Urothelium cell line (cell line): Measurements from ENCODE around the gene TTC39C.
"Not testable (repeated sequence)": the region's sequence is repeated elsewhere in the genome, so short reads cannot be mapped to it uniquely, and the experiment has no call there.

Experiments
- DNase-seq: peaks from one replicate; pipeline ENCODE4 v3.0.0; 2011; ENCODE audit warnings: low spot score, mixed read lengths
- FAIRE-seq: peaks from 2 replicates; lab custom pipeline; 2011; peaks lifted over from hg19 to GRCh38; lab: Jason Lieb, UNC

Gene TTC39C

GRCh38 chr18:24074757-24075156, 60.2 kb downstream of the TTC39C start:
- DNase-seq, FAIRE-seq: not testable (repeated sequence)

DNA sequence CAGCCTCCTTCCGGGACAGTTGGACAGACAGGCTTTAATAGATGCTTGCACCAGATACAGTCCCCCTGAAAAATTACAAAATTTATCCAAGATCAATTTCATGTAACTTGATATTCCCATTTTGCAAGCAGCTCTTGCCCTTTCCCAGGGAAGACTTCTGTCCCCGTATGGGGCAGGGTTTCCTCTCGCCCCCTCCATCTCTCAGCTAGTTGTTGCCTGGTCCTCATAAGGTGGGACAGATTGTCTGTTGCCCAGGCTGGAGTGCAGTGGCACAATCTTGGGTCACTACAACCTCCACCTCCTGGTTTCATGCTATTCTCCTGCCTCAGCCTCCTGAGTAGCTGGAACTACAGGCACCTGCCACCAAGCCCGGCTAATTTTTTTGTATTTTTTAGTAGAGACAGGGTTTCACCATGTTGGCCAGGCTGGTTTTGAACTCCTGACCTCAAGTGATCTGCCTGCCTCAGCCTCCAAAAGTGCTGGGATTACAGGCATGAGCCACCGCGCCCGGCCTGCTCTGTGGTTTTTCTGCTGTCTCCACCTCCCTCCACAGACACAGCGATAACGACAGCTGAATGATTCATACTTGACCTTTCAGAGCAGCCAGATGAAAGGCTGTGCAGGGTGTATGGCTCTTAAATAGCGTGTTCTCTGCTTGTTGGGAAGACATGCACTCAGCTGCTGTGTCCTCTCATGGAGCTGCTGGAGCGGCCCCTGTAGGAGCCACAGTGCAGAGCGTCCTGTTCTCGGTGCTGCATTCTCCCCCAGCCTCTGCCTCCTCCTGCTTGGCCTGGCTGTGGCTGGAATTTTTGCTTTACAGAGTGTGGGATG, 61.4 kb downstream of the TTC39C start:
- peak; percentile 75 for DNase-seq
- FAIRE-seq: no peak

DNA sequence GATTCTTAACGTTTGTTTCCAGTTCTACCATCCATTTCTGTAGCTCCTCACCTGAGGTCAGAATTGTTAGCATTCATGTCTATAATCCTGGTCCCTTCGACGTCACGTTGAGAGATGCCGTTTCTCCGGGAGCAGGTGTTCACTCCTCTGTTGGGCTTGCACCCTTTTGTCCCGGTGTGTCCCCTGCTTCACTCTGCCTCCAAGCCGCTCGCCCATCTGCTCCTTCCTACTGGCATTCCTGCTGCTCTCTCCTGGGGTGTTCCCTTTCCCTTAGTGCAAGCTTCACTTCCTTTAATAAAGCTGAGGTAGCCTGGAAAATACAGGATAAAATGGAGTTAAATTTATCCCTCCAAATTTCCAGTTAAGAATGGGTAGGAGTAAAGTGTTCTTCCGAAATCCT, 62.4 kb downstream of the TTC39C start:
- FAIRE-seq: no peak

GRCh38 chr18:24078391-24078790, 63.8 kb downstream of the TTC39C start:
- FAIRE-seq (no peak), DNase-seq (no peak)

More for the DNA sequence above, 62.4 kb downstream of the TTC39C start:
- DNase-seq: no peak

- no peak for FAIRE-seq
These were observed 66.3 kb downstream of the TTC39C start for GRCh38 chr18:24080861-24081260.

DNA sequence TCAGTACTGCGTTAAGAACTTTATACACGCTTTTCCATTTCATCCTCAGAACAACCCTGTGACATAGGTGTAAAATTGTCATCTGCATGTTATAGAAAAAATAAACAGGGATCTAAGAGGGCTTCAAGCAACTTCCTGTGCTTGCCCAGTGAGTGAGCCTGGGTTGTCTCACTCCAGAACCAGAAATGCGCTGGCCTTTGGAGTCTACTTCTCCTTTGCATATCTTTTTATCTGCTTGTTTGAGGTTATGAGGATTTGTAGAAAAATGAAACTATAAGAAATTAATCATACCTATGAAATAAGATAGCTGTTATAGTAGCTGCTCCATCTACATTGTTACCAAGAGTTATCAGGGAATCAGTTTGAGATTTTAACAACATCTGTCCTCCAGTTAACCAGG, 69.0 kb downstream of the TTC39C start:
- no peak for DNase-seq
- no peak for FAIRE-seq

More at GRCh38 chr18:24080861-24081260, 66.3 kb downstream of the TTC39C start:
- no peak for DNase-seq

DNA sequence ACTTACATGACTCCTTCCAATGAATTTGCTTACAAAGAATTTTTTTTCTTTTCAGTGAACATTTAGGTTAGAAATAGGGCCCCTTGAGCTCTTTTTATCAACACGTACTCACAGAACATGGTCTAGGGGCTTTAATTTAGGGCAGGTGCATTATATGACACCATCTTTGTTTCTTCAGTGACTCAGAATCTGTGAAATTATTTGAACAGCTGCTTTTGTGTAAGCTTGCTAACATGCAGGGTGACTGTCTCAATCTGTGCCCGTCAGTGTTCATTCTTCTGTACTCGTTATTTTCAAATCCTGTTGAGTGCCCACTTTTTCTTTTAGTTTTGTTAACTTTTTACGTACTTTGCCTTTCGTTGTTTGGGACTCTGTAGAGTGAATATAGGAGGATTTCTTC, 71.5 kb downstream of the TTC39C start:
- FAIRE-seq (no peak), DNase-seq (no peak)

DNA sequence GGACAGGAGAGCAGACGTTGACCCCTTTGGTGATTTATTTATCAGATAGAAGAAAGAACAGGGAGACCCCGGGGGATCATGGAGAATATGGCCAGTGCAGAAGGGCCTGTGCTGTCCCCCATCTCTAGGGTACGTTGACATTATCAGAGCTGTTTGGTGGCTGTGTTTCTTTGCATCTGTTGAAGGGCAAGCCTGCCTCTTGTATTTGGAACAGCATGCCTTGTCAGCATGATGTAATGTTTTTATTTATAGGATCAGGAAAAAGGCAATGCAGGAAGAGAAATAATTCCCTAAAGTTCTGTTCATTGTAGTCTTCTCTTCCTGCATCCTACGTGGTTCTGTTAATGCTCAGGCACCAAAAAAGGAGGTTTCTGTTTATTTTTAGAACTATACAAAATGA, 74.5 kb downstream of the TTC39C start:
- DNase-seq (no peak), FAIRE-seq (no peak)

- DNase-seq (no peak), FAIRE-seq (no peak)
These were observed 75.2 kb downstream of the TTC39C start for GRCh38 chr18:24089515-24090337.

- DNase-seq (no peak), FAIRE-seq (no peak)
These were observed 76.3 kb downstream of the TTC39C start for GRCh38 chr18:24090876-24091275.

DNA sequence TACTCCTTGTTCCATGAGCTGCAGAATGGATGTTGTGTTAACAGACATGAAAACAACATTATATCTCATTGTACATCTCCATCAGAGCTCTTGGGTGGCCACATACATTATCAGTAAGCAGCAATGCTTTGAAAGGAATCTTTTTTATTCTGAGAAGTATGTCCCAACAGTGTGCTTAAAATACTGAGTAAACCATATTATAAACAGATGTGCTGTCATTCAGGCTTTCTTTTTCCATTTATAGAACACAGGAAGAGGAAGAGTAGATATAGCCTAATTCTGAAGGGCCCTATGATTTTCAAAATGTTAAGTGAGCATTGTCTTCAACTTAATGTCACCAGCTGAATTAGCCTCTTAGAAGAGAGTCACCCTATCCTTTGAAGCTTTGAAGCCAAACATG, 80.0 kb downstream of the TTC39C start:
- DNase-seq (no peak), FAIRE-seq (no peak)

DNA sequence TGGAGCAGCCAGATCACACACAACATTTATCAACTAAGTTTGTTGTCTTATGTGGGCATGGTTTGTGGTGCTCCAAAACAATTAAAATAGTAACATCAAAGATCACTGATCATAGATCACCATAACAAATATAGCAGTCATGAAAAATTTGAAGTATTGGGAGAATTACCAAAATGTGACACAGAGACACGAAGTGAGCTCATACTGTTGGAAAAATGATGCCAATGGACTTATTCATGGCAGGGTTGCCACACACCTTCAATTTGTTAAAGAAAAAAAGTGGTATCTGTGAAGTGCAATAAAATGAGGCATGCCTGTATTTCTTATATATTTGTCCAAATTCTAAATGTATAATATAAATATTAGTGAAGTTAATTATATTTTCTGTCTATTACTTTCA, 81.4 kb downstream of the TTC39C start:
- FAIRE-seq (no peak), DNase-seq (no peak)

GRCh38 chr18:24103320-24104021, 88.9 kb downstream of the TTC39C start:
- FAIRE-seq (no peak), DNase-seq (no peak)

GRCh38 chr18:24104486-24104885, 89.9 kb downstream of the TTC39C start:
- no peak for DNase-seq
- FAIRE-seq: no peak

GRCh38 chr18:24108641-24109040, 94.1 kb downstream of the TTC39C start:
- DNase-seq (no peak), FAIRE-seq (no peak)

DNA sequence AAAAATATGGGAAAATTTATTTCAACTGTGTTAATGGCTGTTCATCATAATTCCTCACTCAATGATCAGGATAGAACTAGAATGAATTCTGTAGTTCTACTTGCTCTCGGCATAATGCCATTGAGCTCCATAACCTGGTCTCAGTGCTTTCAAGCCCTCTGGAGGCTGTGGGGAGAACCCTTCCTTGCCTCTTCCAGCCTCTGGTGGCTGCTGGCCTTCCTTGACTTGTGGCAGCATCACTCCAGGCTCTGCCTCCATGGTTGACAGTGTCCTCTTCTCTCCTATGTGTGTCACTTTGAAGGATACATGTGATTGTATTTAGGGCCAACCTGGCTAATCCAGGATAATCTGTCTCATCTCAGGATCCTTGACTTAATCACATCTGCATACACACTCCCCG, 97.4 kb downstream of the TTC39C start:
- FAIRE-seq (no peak), DNase-seq (no peak)

GRCh38 chr18:24112464-24112863, 97.9 kb downstream of the TTC39C start:
- FAIRE-seq (no peak), DNase-seq (no peak)

DNA sequence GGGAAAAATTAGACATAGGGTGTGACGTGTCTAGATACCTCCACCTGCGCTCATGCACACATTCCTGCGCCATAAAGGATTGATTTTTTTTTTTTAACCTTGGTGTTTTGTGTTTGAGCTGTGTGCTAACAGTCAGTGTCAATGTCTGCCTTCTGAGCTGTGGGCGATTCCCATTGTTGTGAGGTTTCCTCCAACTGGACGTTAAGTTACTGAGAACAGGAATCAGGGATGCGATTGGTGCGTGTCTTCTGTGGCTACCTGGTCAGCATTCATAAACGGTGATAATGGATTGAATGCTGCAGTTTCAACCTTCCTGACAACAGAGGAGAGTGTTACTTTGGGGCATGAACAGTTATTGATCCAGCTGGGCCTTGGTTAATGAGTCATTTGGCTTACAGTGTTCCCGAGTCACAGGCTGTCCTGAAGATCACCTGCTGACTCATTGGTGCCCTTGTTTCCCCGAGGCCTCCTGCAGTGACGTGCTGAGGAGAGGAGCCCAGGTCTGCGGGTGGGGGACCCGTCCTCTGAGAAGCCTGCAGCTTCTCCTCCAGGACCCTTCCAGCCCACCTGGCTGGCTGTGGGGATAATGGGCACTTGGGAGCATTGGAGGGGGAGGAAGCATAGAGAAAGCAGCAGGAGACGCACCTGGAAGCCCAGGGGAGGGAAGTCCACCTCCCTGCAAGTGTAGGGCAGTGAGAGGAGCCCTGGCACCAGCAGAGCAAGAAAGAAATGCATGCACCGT, 98.5 kb downstream of the TTC39C start:
- DNase-seq (peak; percentile 42), FAIRE-seq (no peak)

- no peak for FAIRE-seq
- DNase-seq: no peak
These were observed 100.5 kb downstream of the TTC39C start for GRCh38 chr18:24114924-24115549.

GRCh38 chr18:24115628-24116027, 101.1 kb downstream of the TTC39C start:
- DNase-seq: no peak
- FAIRE-seq: no peak
